Measurements from ENCODE around the gene NPVF. TPM values are rescaled to one million over a fixed set of nuclear protein-coding genes. Genes with fewer than 3 reads are reported as not detected.
A peak's percentile ranks its signal among the peaks of the same experiment; 100 is the strongest.

NPVF gene
- total RNA-seq, 6 donors from 2014 or later: not detected

GRCh38 chr7:25254604-25255003, 26.3 kb upstream of the NPVF start:
- H3K4me1 ChIP-seq: peaks cover 0 to 3% (median 0%) of the 10 kb centered on the region in 4 donors
- whole genome bisulfite sequencing, 2 donors: 89 to 92% methylated on average over 3 of the region's 3 CpGs
- H3K27ac ChIP-seq: no peak overlapping the region
- H3K4me3 ChIP-seq: no peak overlapping the region
- ATAC-seq (ENCODE audit: low FRiP score in 2 of 2) (no peak), DNase-seq (no peak)
- H3K36me3 ChIP-seq: no peaks in the 10 kb centered on the region
- no peaks in the 10 kb centered on the region for H3K27me3 ChIP-seq
- TF ChIP-seq EP300 (IDR thresholded peaks at IDR 0.05) (no peak), POLR2AphosphoS5 (IDR thresholded peaks at IDR 0.05) (no peak), POLR2A (IDR thresholded peaks at IDR 0.05) (no peak), CTCF (IDR thresholded peaks at IDR 0.05) (no peak)
- no peaks in the 10 kb centered on the region for H3K9me3 ChIP-seq

- H3K9me3 ChIP-seq: no peaks in the 10 kb centered on the region
- peak in 1 of 2 donors; percentile 53 for ATAC-seq (ENCODE audit: low FRiP score in 2 of 2)
These were observed 25.4 kb upstream of the NPVF start for GRCh38 chr7:25253714-25254113.

GRCh38 chr7:25250386-25250785, 22.1 kb upstream of the NPVF start:
- 76 to 81% methylated on average over 3 of the region's 3 CpGs for WGBS, 2 donors
- Histone ChIP-seq H3K27ac (no peak overlapping the region), H3K4me3 (no peak overlapping the region), H3K9me3 (no peaks in the 10 kb centered on the region), H3K36me3 (no peaks in the 10 kb centered on the region), H3K27me3 (no peaks in the 10 kb centered on the region), H3K4me1 (no peaks in the 10 kb centered on the region)
- TF ChIP-seq POLR2A (IDR thresholded peaks at IDR 0.05) (no peak), CTCF (IDR thresholded peaks at IDR 0.05) (no peak), EP300 (IDR thresholded peaks at IDR 0.05) (no peak), POLR2AphosphoS5 (IDR thresholded peaks at IDR 0.05) (no peak)
- no peak for ATAC-seq (ENCODE audit: low FRiP score in 2 of 2)
- DNase-seq: no peak

More at GRCh38 chr7:25253714-25254113, 25.4 kb upstream of the NPVF start:
- no peaks in the 10 kb centered on the region for H3K36me3 ChIP-seq
- no peak overlapping the region for H3K4me3 ChIP-seq
- no peak for DNase-seq
- no peaks in the 10 kb centered on the region for H3K27me3 ChIP-seq
- 81% methylated on average over 1 of the region's 1 CpG for WGBS, 2 donors
- TF ChIP-seq POLR2AphosphoS5 (IDR thresholded peaks at IDR 0.05): no peak
- TF ChIP-seq EP300 (IDR thresholded peaks at IDR 0.05): no peak
- no peak for TF ChIP-seq POLR2A (IDR thresholded peaks at IDR 0.05)
- no peak for TF ChIP-seq CTCF (IDR thresholded peaks at IDR 0.05)
- no peaks in the 10 kb centered on the region for H3K4me1 ChIP-seq
- H3K27ac ChIP-seq: no peak overlapping the region

GRCh38 chr7:25249772-25250171, 21.5 kb upstream of the NPVF start:
- Histone ChIP-seq H3K27ac (no peak overlapping the region), H3K36me3 (no peaks in the 10 kb centered on the region), H3K4me3 (no peak overlapping the region), H3K9me3 (no peaks in the 10 kb centered on the region), H3K27me3 (no peaks in the 10 kb centered on the region), H3K4me1 (no peaks in the 10 kb centered on the region)
- no peak for TF ChIP-seq EP300 (IDR thresholded peaks at IDR 0.05)
- no peak for TF ChIP-seq CTCF (IDR thresholded peaks at IDR 0.05)
- no peak for TF ChIP-seq POLR2A (IDR thresholded peaks at IDR 0.05)
- TF ChIP-seq POLR2AphosphoS5 (IDR thresholded peaks at IDR 0.05): no peak
- ATAC-seq (ENCODE audit: low FRiP score in 2 of 2) (no peak), DNase-seq (no peak)
- WGBS, 2 donors: 98 to 100% methylated on average over 3 of the region's 3 CpGs

- Histone ChIP-seq H3K27me3 (no peaks in the 10 kb centered on the region), H3K36me3 (no peaks in the 10 kb centered on the region), H3K4me1 (no peaks in the 10 kb centered on the region), H3K4me3 (no peak overlapping the region), H3K27ac (no peak overlapping the region), H3K9me3 (no peaks in the 10 kb centered on the region)
- 76 to 89% methylated on average over 1 of the region's 1 CpG for WGBS, 2 donors
- ATAC-seq (ENCODE audit: low FRiP score in 2 of 2) (no peak), DNase-seq (no peak)
- TF ChIP-seq CTCF (IDR thresholded peaks at IDR 0.05) (no peak), POLR2A (IDR thresholded peaks at IDR 0.05) (no peak), EP300 (IDR thresholded peaks at IDR 0.05) (no peak), POLR2AphosphoS5 (IDR thresholded peaks at IDR 0.05) (no peak)
These were observed 18.0 kb upstream of the NPVF start for GRCh38 chr7:25246306-25246705.
